Hepatocyte (in vitro differentiated cells): ENCODE data around the gene PXMP2. TPM values are rescaled to one million over a fixed set of nuclear protein-coding genes. Genes with fewer than 3 reads are reported as not detected.

Experiments used
- DNase-seq: peaks from one replicate; pipeline ENCODE4 v3.0.0-alpha.2; 2016; ENCODE audit warnings: low spot score
- H2AFZ ChIP-seq: fragments of 200-600 bp; sonication (generic); 2 replicates; pipeline ENCODE4 v1.6.0; 2016; ENCODE audit warnings: antibody characterized with exemption, mild to moderate bottlenecking
- H3K27ac ChIP-seq: fragments of 200-600 bp; sonication (generic); 2 replicates; pipeline ENCODE4 v1.5.1; 2016; ENCODE audit warnings: mild to moderate bottlenecking
- H3K27me3 ChIP-seq: fragments of 200-600 bp; sonication (generic); 2 replicates; pipeline ENCODE4 v1.6.1; 2016
- H3K36me3 ChIP-seq: fragments of 200-600 bp; sonication (generic); replicated peaks from 2 replicates; pipeline ENCODE4 v1.5.1; 2016; ENCODE audit warnings: low read depth; ENCODE audit not compliant: insufficient read depth
- H3K4me1 ChIP-seq: fragments of 200-600 bp; sonication (generic); 2 replicates; pipeline ENCODE4 v1.5.1; 2016; ENCODE audit warnings: mild to moderate bottlenecking, moderate library complexity; ENCODE audit not compliant: insufficient read depth
- H3K4me2 ChIP-seq: fragments of 200-600 bp; sonication (generic); 2 replicates; pipeline ENCODE4 v1.6.0; 2016
- H3K4me3 ChIP-seq: fragments of 200-600 bp; sonication (generic); 2 replicates; pipeline ENCODE4 v1.5.1; 2016; ENCODE audit warnings: mild to moderate bottlenecking
- H3K79me2 ChIP-seq: fragments of 200-600 bp; sonication (generic); 2 replicates; pipeline ENCODE4 v1.6.0; 2017; ENCODE audit warnings: mild to moderate bottlenecking
- H3K9me2 ChIP-seq: fragments of 200-600 bp; sonication (generic); replicated peaks from 2 replicates; pipeline ENCODE4 v1.6.0; 2017; ENCODE audit warnings: mild to moderate bottlenecking; ENCODE audit not compliant: insufficient read depth
- H3K9me3 ChIP-seq: fragments of 200-600 bp; sonication (generic); 2 replicates; pipeline ENCODE4 v1.5.1; 2016; ENCODE audit warnings: low read depth, mild to moderate bottlenecking
- H4K20me1 ChIP-seq: fragments of 200-600 bp; sonication (generic); 2 replicates; pipeline ENCODE4 v1.6.0; 2016; ENCODE audit warnings: mild to moderate bottlenecking; ENCODE audit not compliant: insufficient read depth, poor library complexity, severe bottlenecking
- EZH2 ChIP-seq: fragments of 200-600 bp; sonication (generic); IDR thresholded peaks from 2 replicates; pipeline ENCODE4 v1.6.1; 2016; ENCODE audit warnings: antibody characterized with exemption, mild to moderate bottlenecking, borderline replicate concordance
- EZH2phosphoT487 ChIP-seq: fragments of 200-600 bp; sonication (generic); IDR thresholded peaks from one replicate; pipeline ENCODE4 v1.6.1; 2018; ENCODE audit warnings: antibody characterized with exemption, mild to moderate bottlenecking, low read depth, moderate library complexity; ENCODE audit not compliant: unreplicated experiment, severe bottlenecking
- WGBS: methylation state at CpG from one replicate; pipeline ENCODE4 v1.1.6; 2016; ENCODE audit warnings: low lambda C conversion rate; ENCODE audit errors: missing lambda C conversion rate; 5-methylcytosine and 5-hydroxymethylcytosine counted together
- polyA plus RNA-seq: library from polyadenylated mRNA; unstranded; fragments of >200 nt; fragmentation: Nextera tagmentation; extraction: Ambion mirVana; gene quantifications from 2 replicates; pipeline ENCODE4 v1.2.1, GENCODE V29; 2016
- total RNA-seq: library from RNA; depleted of rRNA; stranded (reverse); fragments of >200 nt; gene quantifications from 2 replicates; pipeline ENCODE4 v1.2.3, GENCODE V29; 2014
- TF ChIP-seq, protein P1 (sequence below): fragments of 200-600 bp; sonication (generic); IDR thresholded peaks from 2 replicates; pipeline ENCODE4 v1.5.1; 2016; ENCODE audit warnings: antibody characterized with exemption, mild to moderate bottlenecking; ENCODE audit not compliant: poor library complexity

The PXMP2 gene
- total and polyA plus RNA-seq, 2 experiments from 2014 or later, result 61.8 to 82.7 TPM

DNA sequence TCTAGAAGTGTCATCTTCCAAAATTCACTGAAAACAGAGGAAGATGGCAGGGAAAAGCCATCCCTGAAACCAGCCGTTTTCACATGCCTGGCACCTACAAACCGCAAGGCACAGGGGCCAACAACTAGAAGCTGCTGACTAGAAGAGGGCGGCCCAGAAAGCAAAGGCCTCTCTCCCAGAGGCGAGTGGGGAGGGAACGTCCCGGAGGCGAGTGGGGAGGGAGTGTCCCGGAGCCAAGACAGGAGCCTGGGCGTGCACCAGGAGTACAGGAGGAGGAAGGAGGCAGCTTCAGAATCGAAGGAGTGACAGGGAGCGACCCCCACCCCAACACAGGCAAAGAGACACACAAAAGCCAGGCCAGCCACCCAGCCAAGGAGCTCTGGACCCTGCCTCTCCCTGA, 53.3 kb downstream of the PXMP2 start:
- Histone ChIP-seq H3K9me2 (no peaks in the 10 kb centered on the region), H3K79me2 (peaks cover 33% of the 10 kb centered on the region), H2AFZ (no peak overlapping the region), H3K4me3 (no peak overlapping the region), H3K4me1 (no peaks in the 10 kb centered on the region), H4K20me1 (peaks cover 9% of the 10 kb centered on the region), H3K36me3 (peaks cover 5% of the 10 kb centered on the region), H3K27me3 (no peaks in the 10 kb centered on the region), H3K4me2 (no peak overlapping the region), H3K9me3 (no peaks in the 10 kb centered on the region), H3K27ac (no peak overlapping the region)
- WGBS, result 94% methylated on average over 11 of the region's 11 CpGs
- no peak for DNase-seq
- TF ChIP-seq EZH2, result no peak
- no peak for TF ChIP-seq EZH2phosphoT487
- TF ChIP-seq, protein P1, sequence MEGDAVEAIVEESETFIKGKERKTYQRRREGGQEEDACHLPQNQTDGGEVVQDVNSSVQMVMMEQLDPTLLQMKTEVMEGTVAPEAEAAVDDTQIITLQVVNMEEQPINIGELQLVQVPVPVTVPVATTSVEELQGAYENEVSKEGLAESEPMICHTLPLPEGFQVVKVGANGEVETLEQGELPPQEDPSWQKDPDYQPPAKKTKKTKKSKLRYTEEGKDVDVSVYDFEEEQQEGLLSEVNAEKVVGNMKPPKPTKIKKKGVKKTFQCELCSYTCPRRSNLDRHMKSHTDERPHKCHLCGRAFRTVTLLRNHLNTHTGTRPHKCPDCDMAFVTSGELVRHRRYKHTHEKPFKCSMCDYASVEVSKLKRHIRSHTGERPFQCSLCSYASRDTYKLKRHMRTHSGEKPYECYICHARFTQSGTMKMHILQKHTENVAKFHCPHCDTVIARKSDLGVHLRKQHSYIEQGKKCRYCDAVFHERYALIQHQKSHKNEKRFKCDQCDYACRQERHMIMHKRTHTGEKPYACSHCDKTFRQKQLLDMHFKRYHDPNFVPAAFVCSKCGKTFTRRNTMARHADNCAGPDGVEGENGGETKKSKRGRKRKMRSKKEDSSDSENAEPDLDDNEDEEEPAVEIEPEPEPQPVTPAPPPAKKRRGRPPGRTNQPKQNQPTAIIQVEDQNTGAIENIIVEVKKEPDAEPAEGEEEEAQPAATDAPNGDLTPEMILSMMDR, result no peak

DNA sequence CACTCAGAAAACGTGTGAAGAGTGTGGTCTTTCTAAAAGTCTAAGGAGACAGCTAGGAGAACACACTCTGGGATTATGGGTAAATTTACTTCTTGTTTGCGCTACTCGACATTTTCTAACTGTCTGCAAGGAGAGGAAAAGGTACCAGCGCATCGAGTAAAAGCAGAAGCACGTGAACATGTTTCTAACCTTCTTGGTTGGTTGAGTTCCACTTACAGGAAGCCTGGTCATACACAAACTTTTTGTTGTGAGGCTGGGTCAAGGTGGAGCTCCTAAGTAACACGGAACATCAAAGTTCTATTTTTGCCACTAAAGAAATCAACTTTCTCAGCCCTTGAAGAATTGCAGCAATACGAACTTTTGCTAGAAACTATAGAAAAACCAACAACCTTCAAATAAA, 54.2 kb downstream of the PXMP2 start:
- 95% methylated on average over 8 of the region's 8 CpGs for WGBS
- Histone ChIP-seq H4K20me1 (peaks cover 9% of the 10 kb centered on the region), H3K36me3 (peaks cover 5% of the 10 kb centered on the region)

DNA sequence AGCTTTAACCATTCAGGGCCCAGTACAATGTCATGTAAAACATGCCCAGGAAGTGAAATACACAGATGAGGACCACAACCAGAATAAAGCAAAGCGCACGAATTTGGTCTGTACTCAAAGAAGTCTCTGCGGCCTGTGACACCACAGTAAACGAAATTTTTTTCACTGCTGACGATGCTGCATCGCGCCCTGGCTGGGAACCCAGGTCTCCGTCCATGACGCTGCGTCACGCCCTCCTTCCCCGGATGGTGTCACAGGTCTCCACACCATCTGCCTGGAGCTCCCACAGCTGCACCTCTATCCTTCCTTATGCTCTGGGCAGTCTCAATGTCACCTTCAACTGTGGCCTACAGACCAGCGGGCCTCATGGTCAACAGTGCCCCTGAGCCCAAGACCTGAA, 56.4 kb downstream of the PXMP2 start:
- Histone ChIP-seq H4K20me1 (peaks cover 9% of the 10 kb centered on the region), H3K36me3 (peaks cover 5% of the 10 kb centered on the region)

More for the DNA sequence above, 54.2 kb downstream of the PXMP2 start:
- Histone ChIP-seq H3K4me3 (no peak overlapping the region), H3K4me2 (no peak overlapping the region), H3K9me3 (no peaks in the 10 kb centered on the region), H3K79me2 (peaks cover 40% of the 10 kb centered on the region), H3K4me1 (no peaks in the 10 kb centered on the region), H2AFZ (no peak overlapping the region), H3K27me3 (no peaks in the 10 kb centered on the region), H3K27ac (no peak overlapping the region), H3K9me2 (no peaks in the 10 kb centered on the region)
- DNase-seq, result no peak
- TF ChIP-seq EZH2 (no peak), EZH2phosphoT487 (no peak)
- TF ChIP-seq, protein P1, result no peak

More for the DNA sequence above, 56.4 kb downstream of the PXMP2 start:
- H3K4me2 ChIP-seq, result no peak overlapping the region
- no peak for DNase-seq
- no peak overlapping the region for H3K4me3 ChIP-seq
- H3K9me3 ChIP-seq, result no peaks in the 10 kb centered on the region
- no peak for TF ChIP-seq EZH2phosphoT487
- no peak for TF ChIP-seq EZH2
- TF ChIP-seq, protein P1, result no peak
- peaks cover 43% of the 10 kb centered on the region for H3K79me2 ChIP-seq
- H2AFZ ChIP-seq, result no peak overlapping the region
- no peaks in the 10 kb centered on the region for H3K4me1 ChIP-seq
- no peaks in the 10 kb centered on the region for H3K27me3 ChIP-seq
- H3K9me2 ChIP-seq, result no peaks in the 10 kb centered on the region
- no peak overlapping the region for H3K27ac ChIP-seq
- WGBS, result 97% methylated on average over 13 of the region's 13 CpGs
